HG02798 (cell line): ENCODE results near the gene CD3G.
"Not testable (repeated sequence)": the region's sequence is repeated elsewhere in the genome, so short reads cannot be mapped to it uniquely, and the experiment has no call there.

Experiments
- ATAC-seq: cut with Tn5 transposase; IDR thresholded peaks from one replicate; pipeline ENCODE4 v1.9.1; 2021; ENCODE audit warnings: mild to moderate bottlenecking; ENCODE audit not compliant: unreplicated experiment, poor library complexity

Gene CD3G

GRCh38 chr11:118343981-118344515, at the start of gene CD3G:
Gene CD3G (plus strand): TSS chr11:118344344. CDS start chr11:118344424, 80 bp downstream.
- no peak for ATAC-seq

- ATAC-seq = no peak
Measured at GRCh38 chr11:118295199-118295598, 48.9 kb upstream of the CD3G start.

- no peak for ATAC-seq
Measured at GRCh38 chr11:118295815-118296454, 48.2 kb upstream of the CD3G start.

GRCh38 chr11:118301600-118302195, 42.4 kb upstream of the CD3G start:
- no peak for ATAC-seq

GRCh38 chr11:118304227-118304567, 39.9 kb upstream of the CD3G start:
- ATAC-seq = no peak

- ATAC-seq = no peak
Measured at GRCh38 chr11:118304568-118305248, 39.4 kb upstream of the CD3G start, which contains the start of gene CD3E. Gene CD3E (plus strand): TSS chr11:118304730. CDS start chr11:118304953, 223 bp downstream.

GRCh38 chr11:118305726-118306125, 38.4 kb upstream of the CD3G start:
- ATAC-seq = no peak

- ATAC-seq = no peak
Measured at GRCh38 chr11:118306556-118306955, 37.6 kb upstream of the CD3G start.

GRCh38 chr11:118308995-118309528, 35.1 kb upstream of the CD3G start:
- ATAC-seq = not testable (repeated sequence)

- ATAC-seq = no peak
Measured at GRCh38 chr11:118310271-118310670, 33.9 kb upstream of the CD3G start.

- ATAC-seq = no peak
Measured at GRCh38 chr11:118310781-118311485, 33.2 kb upstream of the CD3G start.

GRCh38 chr11:118311518-118311917, 32.6 kb upstream of the CD3G start:
- no peak for ATAC-seq

- ATAC-seq = no peak
Measured at GRCh38 chr11:118312328-118312727, 31.8 kb upstream of the CD3G start.

GRCh38 chr11:118313242-118313641, 30.9 kb upstream of the CD3G start:
- ATAC-seq = no peak

GRCh38 chr11:118314988-118315411, 29.1 kb upstream of the CD3G start:
- no peak for ATAC-seq

- no peak for ATAC-seq
Measured at GRCh38 chr11:118318124-118318523, 26.0 kb upstream of the CD3G start.

- ATAC-seq = no peak
Measured at GRCh38 chr11:118318581-118319336, 25.4 kb upstream of the CD3G start.

GRCh38 chr11:118319337-118319707, 24.8 kb upstream of the CD3G start:
- ATAC-seq = no peak

GRCh38 chr11:118320515-118320914, 23.6 kb upstream of the CD3G start:
- no peak for ATAC-seq
